HepG2 (cell line): ENCODE data around the gene SLC13A5. TPM values are rescaled to one million over a fixed set of nuclear protein-coding genes. Genes with fewer than 3 reads are reported as not detected.

Experiments
- ARID2 ChIP-seq: sonication (generic); formaldehyde crosslinking; IDR thresholded peaks from 2 replicates; pipeline ENCODE4 v1.8.1; 2022; ENCODE audit warnings: mild to moderate bottlenecking, missing genetic modification reagents, borderline replicate concordance
- ELF1 ChIP-seq: sonication (generic); formaldehyde crosslinking; IDR thresholded peaks from 2 replicates; pipeline ENCODE4 v1.4.0; 2020; ENCODE audit warnings: missing genetic modification reagents
- FOXK1 ChIP-seq: sonication (generic); formaldehyde crosslinking; IDR thresholded peaks from 2 replicates; pipeline ENCODE4 v1.4.0; 2020; ENCODE audit warnings: low read depth, missing genetic modification reagents, borderline replicate concordance
- HOXA5 ChIP-seq: sonication (generic); formaldehyde crosslinking; IDR thresholded peaks from 2 replicates; pipeline ENCODE4 v1.4.0; 2020; ENCODE audit warnings: missing genetic modification reagents
- MXD4 ChIP-seq: IDR thresholded peaks from 2 replicates; pipeline ENCODE4 v1.6.1; 2016; ENCODE audit warnings: mild to moderate bottlenecking, missing biosample characterization, missing genetic modification reagents
- POLR2A ChIP-seq, 2 experiments: IDR thresholded peaks; 2 replicates each; pipeline ENCODE4 v1.6.1; 2011; ENCODE audit warnings: low read depth in 2 of 2, low read length in 2 of 2, mild to moderate bottlenecking in 1 of 2, moderate library complexity in 1 of 2; ENCODE audit not compliant: insufficient read depth in 1 of 2
- POLR2AphosphoS5 ChIP-seq: IDR thresholded peaks from 2 replicates; pipeline ENCODE4 v1.6.1; 2012; ENCODE audit warnings: low read depth, low read length
- RELA ChIP-seq: sonication (generic); formaldehyde crosslinking; IDR thresholded peaks from 2 replicates; pipeline ENCODE4 v1.4.0; 2020; ENCODE audit warnings: missing genetic modification reagents
- ZFAT ChIP-seq: sonication (generic); formaldehyde crosslinking; conservative IDR thresholded peaks from 2 replicates; pipeline ENCODE4 v1.8.1; 2023; ENCODE audit warnings: missing genetic modification reagents, inconsistent platforms
- ZNF263 ChIP-seq: sonication (generic); formaldehyde crosslinking; IDR thresholded peaks from 2 replicates; pipeline ENCODE4 v1.4.0; 2020; ENCODE audit warnings: missing genetic modification reagents
- ZNF33B ChIP-seq: sonication (generic); formaldehyde crosslinking; IDR thresholded peaks from 2 replicates; pipeline ENCODE4 v1.5.1; 2020; ENCODE audit warnings: mild to moderate bottlenecking, missing genetic modification reagents
- ZNF629 ChIP-seq: sonication (generic); formaldehyde crosslinking; conservative IDR thresholded peaks from 2 replicates; pipeline ENCODE4 v1.5.0; 2020; ENCODE audit warnings: missing genetic modification reagents
- ZNF749 ChIP-seq: sonication (generic); formaldehyde crosslinking; IDR thresholded peaks from 2 replicates; pipeline ENCODE4 v1.8.0; 2022; ENCODE audit warnings: mild to moderate bottlenecking, missing genetic modification reagents, moderate library complexity, borderline replicate concordance
- polyA plus RNA-seq, 8 experiments: library from polyadenylated mRNA; depleted of rRNA in 3 of 8; stranded (reverse) in 7 of 8; unstranded in 1 of 8; fragments of >200 nt; fragmentation: Illumina TruSeq in 4 of 8; extraction: Trizol in 4 of 8; gene quantifications; 2 replicates each; pipeline versions ENCODE4 v1.2.1 to v1.2.3, GENCODE V29; 2011 to 2016; ENCODE audit warnings: low read depth in 4 of 8, missing spikeins in 1 of 8, mixed read lengths in 1 of 8; ENCODE audit not compliant: insufficient read depth in 1 of 8
- total RNA-seq, 5 experiments: library from RNA; depleted of rRNA; stranded (reverse); fragments of >200 nt; fragmentation: Illumina TruSeq; extraction: Trizol; gene quantifications; 2 replicates each; pipeline ENCODE4 v1.2.3, GENCODE V29; 2016; ENCODE audit warnings: low read depth in 1 of 5
- TF ChIP-seq, protein P1 (sequence below): IDR thresholded peaks from 2 replicates; pipeline ENCODE4 v1.6.1; 2016; ENCODE audit warnings: control low read depth
- TF ChIP-seq, protein P2 (sequence below): sonication (generic); formaldehyde crosslinking; IDR thresholded peaks from 2 replicates; pipeline ENCODE4 v1.5.0; 2020; ENCODE audit warnings: missing genetic modification reagents
- TF ChIP-seq, protein P3 (sequence below): sonication (generic); formaldehyde crosslinking; IDR thresholded peaks from 2 replicates; pipeline ENCODE4 v1.4.0; 2020; ENCODE audit warnings: missing genetic modification reagents
- TF ChIP-seq, protein P4 (sequence below): sonication (generic); formaldehyde crosslinking; IDR thresholded peaks from 2 replicates; pipeline ENCODE4 v1.4.0; 2020; ENCODE audit warnings: low read depth, mild to moderate bottlenecking, missing genetic modification reagents
- TF ChIP-seq, protein P5 (sequence below): sonication (generic); formaldehyde crosslinking; IDR thresholded peaks from 2 replicates; pipeline ENCODE4 v1.4.0; 2020; ENCODE audit warnings: missing genetic modification reagents, borderline replicate concordance

Gene SLC13A5
- total and polyA plus RNA-seq, 2 of the 13 experiments (the other 11 are each of a cell fraction or from before 2014, with no cell fraction given), result 42.8 to 310 TPM

DNA sequence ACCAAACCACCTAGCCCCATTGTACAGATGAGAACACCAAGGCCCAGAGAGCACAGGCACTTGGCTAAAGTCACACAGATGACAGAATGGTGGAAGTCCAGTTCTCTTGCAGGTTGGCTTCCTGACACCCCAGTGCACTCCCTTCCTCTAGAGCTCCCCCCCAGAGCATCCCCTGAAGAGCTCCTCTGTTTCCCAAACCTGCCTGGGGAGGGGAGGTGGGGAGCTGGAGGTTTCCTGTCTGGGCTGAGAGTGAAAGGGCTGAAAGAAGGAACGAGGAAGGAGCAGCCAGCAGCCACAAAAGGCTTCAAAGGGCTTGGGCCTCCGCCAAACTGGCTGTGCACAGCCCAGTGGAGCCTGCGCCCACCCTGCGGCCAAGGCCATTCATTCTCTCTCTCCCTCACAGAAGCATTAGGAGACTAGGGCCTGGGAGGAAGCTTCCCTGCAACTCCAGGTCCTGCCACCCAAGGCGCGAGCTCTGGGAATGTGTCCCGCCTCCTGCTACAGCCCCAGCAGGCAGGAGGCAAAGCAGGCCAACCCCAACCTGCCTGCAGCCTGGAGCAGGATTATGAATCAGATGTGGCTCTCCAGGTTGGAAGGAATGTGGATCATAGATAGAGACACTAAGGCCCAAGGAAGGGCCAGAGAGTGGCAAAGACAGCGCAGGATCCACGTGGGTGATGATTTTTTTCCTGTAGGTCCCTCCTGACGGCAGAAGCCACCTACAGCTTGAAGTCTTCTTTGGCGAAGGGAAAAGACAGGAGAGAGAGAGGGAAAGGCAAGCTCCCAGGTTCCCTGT lies 913 bp downstream of the SLC13A5 start (continued):
- TF ChIP-seq, protein P1, sequence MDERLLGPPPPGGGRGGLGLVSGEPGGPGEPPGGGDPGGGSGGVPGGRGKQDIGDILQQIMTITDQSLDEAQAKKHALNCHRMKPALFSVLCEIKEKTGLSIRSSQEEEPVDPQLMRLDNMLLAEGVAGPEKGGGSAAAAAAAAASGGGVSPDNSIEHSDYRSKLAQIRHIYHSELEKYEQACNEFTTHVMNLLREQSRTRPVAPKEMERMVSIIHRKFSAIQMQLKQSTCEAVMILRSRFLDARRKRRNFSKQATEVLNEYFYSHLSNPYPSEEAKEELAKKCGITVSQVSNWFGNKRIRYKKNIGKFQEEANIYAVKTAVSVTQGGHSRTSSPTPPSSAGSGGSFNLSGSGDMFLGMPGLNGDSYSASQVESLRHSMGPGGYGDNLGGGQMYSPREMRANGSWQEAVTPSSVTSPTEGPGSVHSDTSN, result peak; percentile 36; the same call in 1 of the 2 replicates
- TF ChIP-seq ZFAT (CRISPR knock-in tag) (no peak), POLR2AphosphoS5 (peak; percentile 50; the same call in 1 of the 2 replicates), ZNF263 (CRISPR knock-in tag) (peak; percentile 21; the same call in 1 of the 2 replicates), HOXA5 (CRISPR knock-in tag) (peak; percentile 14; the same call in 1 of the 2 replicates), ZNF749 (CRISPR knock-in tag) (0 out of 2 replicates have a peak, but pooled peaks have one; percentile 82), ELF1 (CRISPR knock-in tag) (0 out of 2 replicates have a peak, but pooled peaks have one; percentile 27), MXD4 (CRISPR knock-in tag) (no peak; the same call in 1 of the 2 replicates), ARID2 (CRISPR knock-in tag) (peak; percentile 62; the same call in 1 of the 2 replicates), ZNF629 (peak; percentile 99), ZNF33B (CRISPR knock-in tag) (0 out of 2 replicates have a peak, but pooled peaks have one; percentile 22), POLR2A (IDR thresholded peaks at IDR 0.05; ENCODE audit: insufficient read depth in 1 of 2, low read depth in 2 of 2, low read length in 2 of 2) (peak in 1 of 2 experiments; percentile 65; a peak in 2 of 4 replicates), FOXK1 (CRISPR knock-in tag) (peak; percentile 8; the same call in 1 of the 2 replicates), RELA (CRISPR knock-in tag) (no peak)
- TF ChIP-seq, protein P2, sequence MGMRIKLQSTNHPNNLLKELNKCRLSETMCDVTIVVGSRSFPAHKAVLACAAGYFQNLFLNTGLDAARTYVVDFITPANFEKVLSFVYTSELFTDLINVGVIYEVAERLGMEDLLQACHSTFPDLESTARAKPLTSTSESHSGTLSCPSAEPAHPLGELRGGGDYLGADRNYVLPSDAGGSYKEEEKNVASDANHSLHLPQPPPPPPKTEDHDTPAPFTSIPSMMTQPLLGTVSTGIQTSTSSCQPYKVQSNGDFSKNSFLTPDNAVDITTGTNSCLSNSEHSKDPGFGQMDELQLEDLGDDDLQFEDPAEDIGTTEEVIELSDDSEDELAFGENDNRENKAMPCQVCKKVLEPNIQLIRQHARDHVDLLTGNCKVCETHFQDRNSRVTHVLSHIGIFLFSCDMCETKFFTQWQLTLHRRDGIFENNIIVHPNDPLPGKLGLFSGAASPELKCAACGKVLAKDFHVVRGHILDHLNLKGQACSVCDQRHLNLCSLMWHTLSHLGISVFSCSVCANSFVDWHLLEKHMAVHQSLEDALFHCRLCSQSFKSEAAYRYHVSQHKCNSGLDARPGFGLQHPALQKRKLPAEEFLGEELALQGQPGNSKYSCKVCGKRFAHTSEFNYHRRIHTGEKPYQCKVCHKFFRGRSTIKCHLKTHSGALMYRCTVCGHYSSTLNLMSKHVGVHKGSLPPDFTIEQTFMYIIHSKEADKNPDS (CRISPR knock-in tag), result 0 out of 2 replicates have a peak, but pooled peaks have one; percentile 37
- TF ChIP-seq, protein P3, sequence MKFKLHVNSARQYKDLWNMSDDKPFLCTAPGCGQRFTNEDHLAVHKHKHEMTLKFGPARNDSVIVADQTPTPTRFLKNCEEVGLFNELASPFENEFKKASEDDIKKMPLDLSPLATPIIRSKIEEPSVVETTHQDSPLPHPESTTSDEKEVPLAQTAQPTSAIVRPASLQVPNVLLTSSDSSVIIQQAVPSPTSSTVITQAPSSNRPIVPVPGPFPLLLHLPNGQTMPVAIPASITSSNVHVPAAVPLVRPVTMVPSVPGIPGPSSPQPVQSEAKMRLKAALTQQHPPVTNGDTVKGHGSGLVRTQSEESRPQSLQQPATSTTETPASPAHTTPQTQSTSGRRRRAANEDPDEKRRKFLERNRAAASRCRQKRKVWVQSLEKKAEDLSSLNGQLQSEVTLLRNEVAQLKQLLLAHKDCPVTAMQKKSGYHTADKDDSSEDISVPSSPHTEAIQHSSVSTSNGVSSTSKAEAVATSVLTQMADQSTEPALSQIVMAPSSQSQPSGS (CRISPR knock-in tag), result no peak
- TF ChIP-seq, protein P4, sequence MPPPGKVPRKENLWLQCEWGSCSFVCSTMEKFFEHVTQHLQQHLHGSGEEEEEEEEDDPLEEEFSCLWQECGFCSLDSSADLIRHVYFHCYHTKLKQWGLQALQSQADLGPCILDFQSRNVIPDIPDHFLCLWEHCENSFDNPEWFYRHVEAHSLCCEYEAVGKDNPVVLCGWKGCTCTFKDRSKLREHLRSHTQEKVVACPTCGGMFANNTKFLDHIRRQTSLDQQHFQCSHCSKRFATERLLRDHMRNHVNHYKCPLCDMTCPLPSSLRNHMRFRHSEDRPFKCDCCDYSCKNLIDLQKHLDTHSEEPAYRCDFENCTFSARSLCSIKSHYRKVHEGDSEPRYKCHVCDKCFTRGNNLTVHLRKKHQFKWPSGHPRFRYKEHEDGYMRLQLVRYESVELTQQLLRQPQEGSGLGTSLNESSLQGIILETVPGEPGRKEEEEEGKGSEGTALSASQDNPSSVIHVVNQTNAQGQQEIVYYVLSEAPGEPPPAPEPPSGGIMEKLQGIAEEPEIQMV (CRISPR knock-in tag), result no peak
- TF ChIP-seq, protein P5, sequence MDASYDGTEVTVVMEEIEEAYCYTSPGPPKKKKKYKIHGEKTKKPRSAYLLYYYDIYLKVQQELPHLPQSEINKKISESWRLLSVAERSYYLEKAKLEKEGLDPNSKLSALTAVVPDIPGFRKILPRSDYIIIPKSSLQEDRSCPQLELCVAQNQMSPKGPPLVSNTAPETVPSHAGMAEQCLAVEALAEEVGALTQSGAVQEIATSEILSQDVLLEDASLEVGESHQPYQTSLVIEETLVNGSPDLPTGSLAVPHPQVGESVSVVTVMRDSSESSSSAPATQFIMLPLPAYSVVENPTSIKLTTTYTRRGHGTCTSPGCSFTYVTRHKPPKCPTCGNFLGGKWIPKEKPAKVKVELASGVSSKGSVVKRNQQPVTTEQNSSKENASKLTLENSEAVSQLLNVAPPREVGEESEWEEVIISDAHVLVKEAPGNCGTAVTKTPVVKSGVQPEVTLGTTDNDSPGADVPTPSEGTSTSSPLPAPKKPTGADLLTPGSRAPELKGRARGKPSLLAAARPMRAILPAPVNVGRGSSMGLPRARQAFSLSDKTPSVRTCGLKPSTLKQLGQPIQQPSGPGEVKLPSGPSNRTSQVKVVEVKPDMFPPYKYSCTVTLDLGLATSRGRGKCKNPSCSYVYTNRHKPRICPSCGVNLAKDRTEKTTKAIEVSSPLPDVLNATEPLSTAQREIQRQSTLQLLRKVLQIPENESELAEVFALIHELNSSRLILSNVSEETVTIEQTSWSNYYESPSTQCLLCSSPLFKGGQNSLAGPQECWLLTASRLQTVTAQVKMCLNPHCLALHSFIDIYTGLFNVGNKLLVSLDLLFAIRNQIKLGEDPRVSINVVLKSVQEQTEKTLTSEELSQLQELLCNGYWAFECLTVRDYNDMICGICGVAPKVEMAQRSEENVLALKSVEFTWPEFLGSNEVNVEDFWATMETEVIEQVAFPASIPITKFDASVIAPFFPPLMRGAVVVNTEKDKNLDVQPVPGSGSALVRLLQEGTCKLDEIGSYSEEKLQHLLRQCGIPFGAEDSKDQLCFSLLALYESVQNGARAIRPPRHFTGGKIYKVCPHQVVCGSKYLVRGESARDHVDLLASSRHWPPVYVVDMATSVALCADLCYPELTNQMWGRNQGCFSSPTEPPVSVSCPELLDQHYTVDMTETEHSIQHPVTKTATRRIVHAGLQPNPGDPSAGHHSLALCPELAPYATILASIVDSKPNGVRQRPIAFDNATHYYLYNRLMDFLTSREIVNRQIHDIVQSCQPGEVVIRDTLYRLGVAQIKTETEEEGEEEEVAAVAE (CRISPR knock-in tag), result 0 out of 2 replicates have a peak, but pooled peaks have one; percentile 48
